RWPE2 (cell line): ENCODE measurements around the gene BCL7A.
A peak's percentile ranks its signal among the peaks of the same experiment; 100 is the strongest.

Source experiments
- ATAC-seq: fragments of 200-7000 bp; cut with Tn5 transposase; 3 replicates; pipeline ENCODE4 v1.9.1; 2021; ENCODE audit warnings: low read depth
- DNase-seq: peaks from one replicate; pipeline ENCODE4 v3.0.0-alpha.2; 2020; ENCODE audit warnings: low spot score
- H3K27ac ChIP-seq: fragments of 450-650 bp; 2 replicates; pipeline ENCODE4 v1.5.1; 2017; ENCODE audit warnings: mild to moderate bottlenecking; ENCODE audit not compliant: poor library complexity, severe bottlenecking
- H3K27me3 ChIP-seq: fragments of 250-450 bp; sonication (Bioruptor Pico); 2 replicates; pipeline ENCODE4 v1.5.1; 2021; ENCODE audit warnings: mild to moderate bottlenecking, moderate library complexity; ENCODE audit not compliant: insufficient read depth, poor library complexity, severe bottlenecking
- H3K36me3 ChIP-seq: fragments of 250-450 bp; sonication (Bioruptor Pico); 2 replicates; pipeline ENCODE4 v1.5.1; 2020; ENCODE audit warnings: low read depth, mild to moderate bottlenecking, moderate library complexity
- H3K4me1 ChIP-seq: fragments of 250-450 bp; sonication (Bioruptor Pico); 2 replicates; pipeline ENCODE4 v1.5.1; 2021; ENCODE audit warnings: mild to moderate bottlenecking, moderate library complexity; ENCODE audit not compliant: insufficient read depth, poor library complexity, severe bottlenecking
- H3K4me3 ChIP-seq: fragments of 250-450 bp; sonication (Bioruptor Pico); 2 replicates; pipeline ENCODE4 v1.5.1; 2021; ENCODE audit warnings: mild to moderate bottlenecking, moderate library complexity; ENCODE audit not compliant: severe bottlenecking
- H3K9me3 ChIP-seq: fragments of 250-450 bp; sonication (Bioruptor Pico); 2 replicates; pipeline ENCODE4 v1.5.1; 2021; ENCODE audit warnings: mild to moderate bottlenecking, moderate library complexity; ENCODE audit not compliant: severe bottlenecking
- TF ChIP-seq, protein P1 (sequence below): fragments of 450-650 bp; IDR thresholded peaks from one replicate; pipeline ENCODE4 v1.5.1; 2017; ENCODE audit warnings: mild to moderate bottlenecking, moderate library complexity; ENCODE audit not compliant: poor library complexity, severe bottlenecking

BCL7A gene

DNA sequence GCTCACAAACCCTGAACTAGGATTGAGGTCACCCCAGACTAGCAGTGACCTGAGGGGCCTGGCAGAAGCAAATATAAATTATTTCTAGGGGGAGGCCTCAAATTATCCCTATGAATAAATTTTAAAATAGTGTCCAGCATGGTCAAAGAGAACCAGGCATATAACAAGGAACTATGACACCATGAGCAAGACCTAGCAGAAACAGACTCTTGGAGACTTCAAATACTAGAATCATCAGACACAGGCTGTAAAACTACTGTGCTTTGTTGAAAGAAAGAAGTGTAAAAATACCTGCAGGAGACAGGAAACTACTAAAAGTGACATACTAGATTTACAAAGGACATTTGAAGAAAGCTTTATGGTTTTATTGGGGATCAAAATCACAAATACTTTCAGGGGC is 3.2 kb upstream of the BCL7A start:
- Histone ChIP-seq H3K4me3 (no peak overlapping the region), H3K9me3 (no peaks in the 10 kb centered on the region), H3K27ac (no peak overlapping the region), H3K27me3 (no peaks in the 10 kb centered on the region), H3K4me1 (peaks cover 6% of the 10 kb centered on the region), H3K36me3 (no peaks in the 10 kb centered on the region)
- TF ChIP-seq, protein P1, sequence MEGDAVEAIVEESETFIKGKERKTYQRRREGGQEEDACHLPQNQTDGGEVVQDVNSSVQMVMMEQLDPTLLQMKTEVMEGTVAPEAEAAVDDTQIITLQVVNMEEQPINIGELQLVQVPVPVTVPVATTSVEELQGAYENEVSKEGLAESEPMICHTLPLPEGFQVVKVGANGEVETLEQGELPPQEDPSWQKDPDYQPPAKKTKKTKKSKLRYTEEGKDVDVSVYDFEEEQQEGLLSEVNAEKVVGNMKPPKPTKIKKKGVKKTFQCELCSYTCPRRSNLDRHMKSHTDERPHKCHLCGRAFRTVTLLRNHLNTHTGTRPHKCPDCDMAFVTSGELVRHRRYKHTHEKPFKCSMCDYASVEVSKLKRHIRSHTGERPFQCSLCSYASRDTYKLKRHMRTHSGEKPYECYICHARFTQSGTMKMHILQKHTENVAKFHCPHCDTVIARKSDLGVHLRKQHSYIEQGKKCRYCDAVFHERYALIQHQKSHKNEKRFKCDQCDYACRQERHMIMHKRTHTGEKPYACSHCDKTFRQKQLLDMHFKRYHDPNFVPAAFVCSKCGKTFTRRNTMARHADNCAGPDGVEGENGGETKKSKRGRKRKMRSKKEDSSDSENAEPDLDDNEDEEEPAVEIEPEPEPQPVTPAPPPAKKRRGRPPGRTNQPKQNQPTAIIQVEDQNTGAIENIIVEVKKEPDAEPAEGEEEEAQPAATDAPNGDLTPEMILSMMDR = no peak
- DNase-seq = no peak
- ATAC-seq = no peak

DNA sequence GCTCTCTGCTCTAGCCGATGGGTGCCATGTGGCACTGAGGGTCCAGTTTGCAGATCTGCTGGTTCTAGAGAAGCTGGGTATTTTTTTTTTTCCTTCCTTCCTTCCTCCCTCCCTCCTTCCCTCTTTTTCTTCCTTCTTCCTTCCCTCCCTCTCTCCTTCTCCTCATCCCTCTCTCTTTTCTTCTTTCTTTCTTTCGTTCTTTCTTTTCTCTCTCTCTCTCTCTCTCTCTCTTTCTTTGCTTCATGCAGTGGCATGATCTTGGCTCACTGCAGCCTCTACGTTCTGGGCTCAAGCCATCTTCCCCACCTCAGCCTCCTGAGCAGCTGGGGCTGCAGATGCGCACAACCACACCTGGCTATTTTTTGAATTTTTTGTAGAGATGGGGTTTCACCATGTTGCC is 2.7 kb upstream of the BCL7A start:
- H3K27me3 ChIP-seq = no peaks in the 10 kb centered on the region
- peaks cover 7% of the 10 kb centered on the region for H3K4me1 ChIP-seq
- H3K9me3 ChIP-seq = no peaks in the 10 kb centered on the region
- H3K4me3 ChIP-seq = no peak overlapping the region
- no peaks in the 10 kb centered on the region for H3K36me3 ChIP-seq
- DNase-seq = no peak
- ATAC-seq = no peak
- H3K27ac ChIP-seq = no peak overlapping the region
- TF ChIP-seq, protein P1 = no peak

DNA sequence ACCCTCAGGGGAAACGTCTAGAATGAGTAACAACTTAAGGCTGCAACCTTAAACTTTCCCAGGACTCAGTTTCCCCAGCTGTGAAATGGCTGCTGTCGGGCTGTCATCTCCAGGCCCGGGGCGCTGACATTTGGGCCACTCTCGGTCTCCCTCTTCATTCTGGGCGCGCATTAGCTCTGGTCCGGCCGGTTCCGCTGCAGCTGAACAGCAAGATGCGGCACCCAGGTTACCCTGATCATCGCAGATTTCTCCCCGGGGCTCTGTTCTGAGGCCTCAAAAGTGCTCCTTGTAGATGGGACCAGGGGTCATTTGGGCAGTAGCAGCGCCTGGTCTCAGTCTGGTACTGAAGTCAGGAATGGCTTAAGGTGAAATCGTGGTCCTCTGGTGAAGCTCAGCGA is 890 bp upstream of the BCL7A start:
- Histone ChIP-seq H3K27ac (no peak overlapping the region), H3K36me3 (no peaks in the 10 kb centered on the region), H3K4me1 (peaks cover 9% of the 10 kb centered on the region), H3K4me3 (peak overlapping the region; percentile 73), H3K27me3 (no peaks in the 10 kb centered on the region), H3K9me3 (no peaks in the 10 kb centered on the region)
- TF ChIP-seq, protein P1 = no peak
- ATAC-seq (no peak), DNase-seq (no peak)

DNA sequence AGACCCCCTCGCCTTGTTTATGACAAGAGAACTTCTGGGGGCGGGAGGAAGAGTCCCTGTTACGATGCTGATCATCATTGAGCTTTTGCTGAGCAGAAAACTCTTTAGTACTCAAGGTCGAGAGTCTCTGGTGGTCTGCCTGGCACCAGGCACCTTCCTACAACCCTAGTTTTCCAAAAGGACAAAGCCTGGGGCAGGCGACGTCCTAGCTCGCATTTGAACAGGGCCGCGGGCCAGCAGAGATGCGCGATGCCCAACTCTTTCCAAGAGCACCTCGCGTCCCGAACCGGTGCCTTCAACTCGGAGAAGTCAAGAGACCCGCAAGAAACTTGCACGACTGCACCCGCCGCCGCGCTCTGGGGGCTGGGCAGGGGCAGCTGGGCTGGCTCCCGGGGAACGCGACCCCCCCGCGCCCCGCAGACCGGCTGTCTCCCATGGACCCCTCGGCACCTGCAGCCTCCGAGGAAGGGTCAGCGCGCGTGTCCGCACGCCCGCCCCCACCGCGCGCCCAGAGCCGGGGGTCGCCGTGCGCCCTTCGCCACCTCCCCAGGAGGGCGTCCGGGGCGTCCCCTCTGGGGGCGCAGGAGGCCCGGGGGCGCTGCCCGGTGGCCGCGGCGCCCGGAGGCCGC is 377 bp upstream of the BCL7A start:
- ATAC-seq (no peak), DNase-seq (no peak)
- Histone ChIP-seq H3K27me3 (no peaks in the 10 kb centered on the region), H3K4me1 (peaks cover 9% of the 10 kb centered on the region), H3K27ac (peak overlapping the region; percentile 79), H3K36me3 (no peaks in the 10 kb centered on the region), H3K9me3 (no peaks in the 10 kb centered on the region), H3K4me3 (peak overlapping the region; percentile 73)
- TF ChIP-seq, protein P1 = no peak

DNA sequence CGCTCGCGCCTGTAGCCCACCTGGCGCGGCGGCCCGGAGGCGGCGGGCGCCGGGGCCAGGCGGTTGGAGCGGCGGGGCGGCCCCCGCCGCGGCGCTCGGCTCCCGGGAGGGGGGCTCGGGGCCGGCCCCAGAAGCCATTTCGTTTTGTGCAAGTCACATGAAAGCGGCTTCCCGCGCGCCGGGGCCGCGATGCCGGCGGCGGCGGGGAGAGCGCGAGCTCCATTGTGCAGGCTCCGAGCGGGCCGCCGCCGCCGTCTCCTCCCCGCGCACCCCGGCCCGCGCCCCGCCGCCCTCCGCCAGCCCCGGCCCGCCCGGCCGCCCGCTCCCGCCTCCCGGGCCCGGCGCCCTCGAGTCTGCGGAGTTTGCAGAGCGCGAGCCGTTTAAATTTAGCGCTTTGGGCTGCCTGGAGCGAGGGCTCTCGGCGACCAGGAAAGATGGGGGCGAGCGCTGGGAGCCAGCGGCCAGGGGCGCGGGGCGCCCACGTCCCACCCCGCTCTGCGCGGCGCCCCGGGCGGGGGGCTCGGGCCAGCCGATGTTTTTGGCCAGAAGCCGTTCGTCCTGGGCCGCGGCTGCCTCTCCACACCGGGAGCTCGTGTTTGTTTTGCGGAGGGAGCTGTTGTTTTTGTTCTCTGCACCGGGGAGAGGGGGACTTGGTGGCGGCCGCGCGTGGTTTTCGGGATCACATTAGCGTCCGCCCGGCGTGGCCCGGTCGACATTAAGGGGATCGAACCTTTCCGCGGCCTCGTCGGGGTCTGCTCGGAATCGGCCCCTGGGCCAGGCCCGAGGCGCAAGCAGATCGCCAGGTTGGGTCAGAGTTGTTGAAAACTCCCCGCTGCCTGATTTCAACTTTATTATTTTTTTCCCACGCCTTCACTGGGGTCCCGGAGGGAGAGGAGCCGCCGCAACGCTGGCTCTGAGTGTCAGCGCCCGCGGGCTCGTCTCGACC is 982 bp downstream of the BCL7A start:
- H3K4me1 ChIP-seq = peaks cover 14% of the 10 kb centered on the region
- no peaks in the 10 kb centered on the region for H3K9me3 ChIP-seq
- H3K4me3 ChIP-seq = peak overlapping the region; percentile 73
- peak overlapping the region; percentile 79 for H3K27ac ChIP-seq
- TF ChIP-seq, protein P1 = no peak
- no peaks in the 10 kb centered on the region for H3K36me3 ChIP-seq
- peak; percentile 4; the same call in 2 of the 3 replicates for ATAC-seq
- no peaks in the 10 kb centered on the region for H3K27me3 ChIP-seq
- DNase-seq = no peak
